Astrocyte (in vitro differentiated cells and primary cell): Measurements from ENCODE around the gene RIT2.

Experiments used
- EZH2 ChIP-seq: IDR thresholded peaks from 2 replicates; pipeline ENCODE4 v1.6.1; 2012; ENCODE audit warnings: mild to moderate bottlenecking, low read length, inconsistent platforms; ENCODE audit not compliant: insufficient read depth
- TF ChIP-seq, protein P1 (sequence below): IDR thresholded peaks from 2 replicates; pipeline ENCODE4 v1.5.1; 2011; ENCODE audit warnings: low read depth, mild to moderate bottlenecking, inconsistent platforms, low read length, moderate library complexity; ENCODE audit not compliant: insufficient read depth

- TF ChIP-seq, protein P1, sequence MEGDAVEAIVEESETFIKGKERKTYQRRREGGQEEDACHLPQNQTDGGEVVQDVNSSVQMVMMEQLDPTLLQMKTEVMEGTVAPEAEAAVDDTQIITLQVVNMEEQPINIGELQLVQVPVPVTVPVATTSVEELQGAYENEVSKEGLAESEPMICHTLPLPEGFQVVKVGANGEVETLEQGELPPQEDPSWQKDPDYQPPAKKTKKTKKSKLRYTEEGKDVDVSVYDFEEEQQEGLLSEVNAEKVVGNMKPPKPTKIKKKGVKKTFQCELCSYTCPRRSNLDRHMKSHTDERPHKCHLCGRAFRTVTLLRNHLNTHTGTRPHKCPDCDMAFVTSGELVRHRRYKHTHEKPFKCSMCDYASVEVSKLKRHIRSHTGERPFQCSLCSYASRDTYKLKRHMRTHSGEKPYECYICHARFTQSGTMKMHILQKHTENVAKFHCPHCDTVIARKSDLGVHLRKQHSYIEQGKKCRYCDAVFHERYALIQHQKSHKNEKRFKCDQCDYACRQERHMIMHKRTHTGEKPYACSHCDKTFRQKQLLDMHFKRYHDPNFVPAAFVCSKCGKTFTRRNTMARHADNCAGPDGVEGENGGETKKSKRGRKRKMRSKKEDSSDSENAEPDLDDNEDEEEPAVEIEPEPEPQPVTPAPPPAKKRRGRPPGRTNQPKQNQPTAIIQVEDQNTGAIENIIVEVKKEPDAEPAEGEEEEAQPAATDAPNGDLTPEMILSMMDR: no peak
- no peak for TF ChIP-seq EZH2
Measured at GRCh38 chr18:43022874-43023273, 92.6 kb downstream of the RIT2 start.
